ENCODE data around the gene TMEM41B. TPM values are rescaled to one million over a fixed set of nuclear protein-coding genes. Genes with fewer than 3 reads are reported as not detected.
"Not testable (repeated sequence)": the region's sequence is repeated elsewhere in the genome, so short reads cannot be mapped to it uniquely, and the experiment has no call there.

Gene TMEM41B
- total RNA-seq, 1 experiment from 2014 or later: 65.1 TPM

- no peaks in the 10 kb centered on the region; the same call in 1 of the 2 replicates for H4K20me1 ChIP-seq (ENCODE audit: insufficient read depth)
- no peaks in the 10 kb centered on the region for H3K27me3 ChIP-seq (ENCODE audit: insufficient read depth, low read depth)
- no peaks in the 10 kb centered on the region for H3K9me3 ChIP-seq (ENCODE audit: insufficient read depth, low read depth)
- BruUV-seq (replicated peaks): no TSS peak
- intact Hi-C loops (cut with micrococcal nuclease; ENCODE audit: unreplicated experiment): no loop called here
- ChIA-PET POLR2A (ENCODE audit: unreplicated experiment) (interaction anchor here (0.7 kb wide), 1 partner anchor 271 kb away, joined by 19 read pairs; no protein-coding TSS in a partner anchor), CTCF (no interaction called here)
- TF ChIP-seq CTCF (conservative IDR thresholded peaks at IDR 0.05) (no peak), EZH2 (IDR thresholded peaks at IDR 0.05; ENCODE audit: low read depth) (no peak)
- no peak overlapping the region for H3K27ac ChIP-seq
- H3K9me2 ChIP-seq (ENCODE audit: insufficient read depth): no peaks in the 10 kb centered on the region
- no peak overlapping the region for H3K4me3 ChIP-seq
- peaks cover 13% of the 10 kb centered on the region for H3K4me1 ChIP-seq (replicated peaks; ENCODE audit: insufficient read depth)
- H2AFZ ChIP-seq: no peak overlapping the region
- no peak for DNase-seq
- no peaks in the 10 kb centered on the region for H3K36me3 ChIP-seq (ENCODE audit: low read depth)
- H3K4me2 ChIP-seq: no peak overlapping the region
- no peaks in the 10 kb centered on the region for H3F3A ChIP-seq (ENCODE audit: insufficient read depth, low read depth)
- peaks cover 47% of the 10 kb centered on the region for H3K79me2 ChIP-seq (ENCODE audit: low read depth)
Measured at GRCh38 chr11:9259981-9260837, 54.2 kb downstream of the TMEM41B start.

GRCh38 chr11:9258279-9258678 lies 56.1 kb downstream of the TMEM41B start:
- BruUV-seq (replicated peaks); H3K27ac ChIP-seq; H3K4me3 ChIP-seq; intact Hi-C loops (cut with micrococcal nuclease; ENCODE audit: unreplicated experiment); H2AFZ ChIP-seq; POLR2A ChIA-PET (ENCODE audit: unreplicated experiment); H3K27me3 ChIP-seq (ENCODE audit: insufficient read depth, low read depth); H3K4me2 ChIP-seq; CTCF ChIA-PET; H3K9me2 ChIP-seq (ENCODE audit: insufficient read depth); H3K9me3 ChIP-seq (ENCODE audit: insufficient read depth, low read depth); H3K36me3 ChIP-seq (ENCODE audit: low read depth); H3F3A ChIP-seq (ENCODE audit: insufficient read depth, low read depth); H4K20me1 ChIP-seq (ENCODE audit: insufficient read depth); DNase-seq; H3K4me1 ChIP-seq (replicated peaks; ENCODE audit: insufficient read depth): not testable (repeated sequence)
- H3K79me2 ChIP-seq (ENCODE audit: low read depth): peaks cover 36% of the 10 kb centered on the region

- no peaks in the 10 kb centered on the region for H3K27me3 ChIP-seq (ENCODE audit: insufficient read depth, low read depth)
- no peak overlapping the region for H3K4me2 ChIP-seq
- POLR2A ChIA-PET (ENCODE audit: unreplicated experiment): no interaction called here
- DNase-seq: no peak
- H3F3A ChIP-seq (ENCODE audit: insufficient read depth, low read depth): no peaks in the 10 kb centered on the region
- H4K20me1 ChIP-seq (ENCODE audit: insufficient read depth): no peaks in the 10 kb centered on the region
- no peaks in the 10 kb centered on the region for H3K4me1 ChIP-seq (replicated peaks; ENCODE audit: insufficient read depth)
- no peak overlapping the region for H3K4me3 ChIP-seq
- no peaks in the 10 kb centered on the region for H3K9me3 ChIP-seq (ENCODE audit: insufficient read depth, low read depth)
- no TSS peak for BruUV-seq (replicated peaks)
- H3K36me3 ChIP-seq (ENCODE audit: low read depth): no peaks in the 10 kb centered on the region
- peaks cover 6% of the 10 kb centered on the region; the same call in 1 of the 2 replicates for H3K79me2 ChIP-seq (ENCODE audit: low read depth)
- H3K9me2 ChIP-seq (ENCODE audit: insufficient read depth): no peaks in the 10 kb centered on the region
- TF ChIP-seq EZH2 (IDR thresholded peaks at IDR 0.05; ENCODE audit: low read depth): no peak
- CTCF ChIA-PET: interaction anchor here (0.6 kb wide), 1 partner anchor 11 kb away, joined by 9 read pairs; no protein-coding TSS in a partner anchor
- intact Hi-C loops (cut with micrococcal nuclease; ENCODE audit: unreplicated experiment): no loop called here
- no peak overlapping the region for H2AFZ ChIP-seq
- no peak overlapping the region for H3K27ac ChIP-seq
Measured at GRCh38 chr11:9254416-9254815, 60.0 kb downstream of the TMEM41B start.

GRCh38 chr11:9253086-9253485 lies 61.3 kb downstream of the TMEM41B start:
- TF ChIP-seq CTCF (conservative IDR thresholded peaks at IDR 0.05) (no peak), EZH2 (IDR thresholded peaks at IDR 0.05; ENCODE audit: low read depth) (no peak)
- Histone ChIP-seq H4K20me1 (ENCODE audit: insufficient read depth) (no peaks in the 10 kb centered on the region), H3K4me3 (no peak overlapping the region), H3K27me3 (ENCODE audit: insufficient read depth, low read depth) (no peaks in the 10 kb centered on the region), H3K36me3 (ENCODE audit: low read depth) (no peaks in the 10 kb centered on the region), H3F3A (ENCODE audit: insufficient read depth, low read depth) (no peaks in the 10 kb centered on the region), H3K4me1 (replicated peaks; ENCODE audit: insufficient read depth) (no peaks in the 10 kb centered on the region), H3K9me3 (ENCODE audit: insufficient read depth, low read depth) (no peaks in the 10 kb centered on the region), H3K4me2 (no peak overlapping the region), H3K79me2 (ENCODE audit: low read depth) (no peaks in the 10 kb centered on the region), H3K27ac (no peak overlapping the region), H2AFZ (no peak overlapping the region), H3K9me2 (ENCODE audit: insufficient read depth) (no peaks in the 10 kb centered on the region)
- no TSS peak for BruUV-seq (replicated peaks)
- intact Hi-C loops (cut with micrococcal nuclease; ENCODE audit: unreplicated experiment): no loop called here
- POLR2A ChIA-PET (ENCODE audit: unreplicated experiment): no interaction called here
- no peak for DNase-seq
- CTCF ChIA-PET: no interaction called here
